Right ventricle myocardium inferior (tissue), 1 donor: ENCODE results near the gene ZNF507. TPM values are rescaled to one million over a fixed set of nuclear protein-coding genes. Genes with fewer than 3 reads are reported as not detected.
A peak's percentile ranks its signal among the peaks of the same experiment; 100 is the strongest.

Experiments used
- ATAC-seq: fragments of 200-7000 bp; cut with Tn5 transposase; one replicate; pipeline ENCODE4 v1.9.1; 2020; ENCODE audit warnings: mild to moderate bottlenecking, moderate library complexity
- DNase-seq: peaks from one replicate; pipeline ENCODE4 v3.0.0; 2021; ENCODE audit errors: missing footprints
- intact Hi-C: fragments of 100-400 bp; cut with DNase I; formaldehyde crosslinking; loops from one replicate; pipeline ENCODE4 v1.11.0; 2022
- total RNA-seq: library from RNA; stranded (reverse); fragmentation: NEBNext Ultra II Directional; extraction: Animal tissue kit (Norgen Biotek cat#: 25700); gene quantifications from one replicate; pipeline ENCODE4 v1.2.1, GENCODE V29; 2021
- donor health status: DM: no; HTN: yes; CAD: no; lungs with severe emphysema.

ZNF507 gene
- total RNA-seq, 1 donor from 2014 or later = 14.7 TPM

DNA sequence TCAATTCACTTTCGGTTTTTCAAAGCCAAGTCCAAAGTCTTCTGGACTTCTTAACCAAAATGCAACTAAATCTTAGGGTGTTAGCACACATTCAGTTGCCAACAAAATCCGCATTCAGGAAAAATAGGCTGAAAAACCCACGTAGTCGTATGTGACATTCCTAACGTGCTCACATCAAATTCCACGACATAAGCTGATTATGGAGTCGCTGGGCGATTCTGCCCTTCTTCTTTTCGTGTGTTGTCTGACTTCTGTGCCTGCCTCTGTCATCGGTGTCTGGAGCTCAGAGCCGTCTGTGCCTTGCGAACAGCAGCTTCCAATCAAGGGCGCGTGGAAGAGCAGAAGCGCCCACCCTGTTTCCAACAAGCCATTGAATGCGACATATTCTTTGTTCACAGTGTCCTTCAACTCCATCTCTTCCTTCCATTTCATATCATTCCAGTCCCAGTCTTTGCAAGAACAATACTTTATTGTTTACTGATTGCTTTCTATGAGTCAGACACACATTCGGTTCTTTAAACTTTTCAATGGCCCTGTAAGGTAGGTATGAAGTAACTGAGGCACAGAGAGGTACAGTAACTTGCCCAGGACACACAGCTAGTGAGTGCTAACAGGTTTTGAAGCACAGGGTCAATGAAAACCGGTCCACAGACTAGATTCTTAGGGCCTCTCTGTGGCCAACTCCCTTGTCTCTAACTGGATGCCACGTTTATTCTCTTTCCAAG, 8.2 kb upstream of the ZNF507 start:
- no peak for DNase-seq
- ATAC-seq = no peak
- intact Hi-C loops = no loop called here

DNA sequence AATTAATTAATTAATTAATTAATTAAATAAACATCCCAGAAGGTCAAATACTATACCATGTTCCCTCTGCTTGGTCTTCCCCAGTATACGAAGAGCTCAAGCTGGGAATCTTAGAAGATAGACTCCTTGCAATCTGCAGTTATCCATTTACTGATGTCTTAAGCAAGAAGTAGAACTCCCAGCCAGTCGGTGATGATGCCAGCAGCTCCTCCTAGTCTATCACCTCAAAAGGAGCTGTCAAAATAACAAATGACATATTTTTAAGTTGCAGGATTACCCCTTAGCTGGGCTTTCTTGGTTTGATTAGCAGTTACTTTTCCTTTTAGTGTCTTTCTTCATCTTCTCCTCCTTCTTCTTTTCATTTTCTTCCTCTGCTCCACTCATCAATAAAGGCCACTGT, 6.0 kb upstream of the ZNF507 start:
- intact Hi-C loops = no loop called here
- DNase-seq (no peak), ATAC-seq (no peak)

GRCh38 chr19:32339988-32340874, 5.2 kb upstream of the ZNF507 start:
- peak; percentile 80 for ATAC-seq
- intact Hi-C loops = no loop called here
- peak; percentile 78 for DNase-seq

DNA sequence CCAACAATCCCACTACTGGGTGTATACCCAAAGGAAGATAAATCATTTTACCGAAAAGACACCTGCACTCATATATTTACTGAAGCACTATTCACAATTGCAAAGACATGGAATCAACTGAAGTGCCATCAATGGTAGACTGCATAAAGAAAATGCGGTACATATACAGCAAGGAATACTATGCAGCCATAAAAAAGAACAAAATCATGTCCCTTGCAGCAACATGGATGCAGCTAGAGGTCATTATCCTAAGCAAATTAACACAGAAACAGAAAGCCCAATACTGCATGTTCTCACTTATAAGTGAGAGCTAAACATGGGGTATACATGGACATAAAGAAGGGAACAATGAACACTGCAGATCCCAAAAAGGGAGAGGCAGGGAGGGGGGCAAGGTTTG, 2.7 kb upstream of the ZNF507 start:
- intact Hi-C loops = no loop called here
- DNase-seq (no peak), ATAC-seq (no peak)

DNA sequence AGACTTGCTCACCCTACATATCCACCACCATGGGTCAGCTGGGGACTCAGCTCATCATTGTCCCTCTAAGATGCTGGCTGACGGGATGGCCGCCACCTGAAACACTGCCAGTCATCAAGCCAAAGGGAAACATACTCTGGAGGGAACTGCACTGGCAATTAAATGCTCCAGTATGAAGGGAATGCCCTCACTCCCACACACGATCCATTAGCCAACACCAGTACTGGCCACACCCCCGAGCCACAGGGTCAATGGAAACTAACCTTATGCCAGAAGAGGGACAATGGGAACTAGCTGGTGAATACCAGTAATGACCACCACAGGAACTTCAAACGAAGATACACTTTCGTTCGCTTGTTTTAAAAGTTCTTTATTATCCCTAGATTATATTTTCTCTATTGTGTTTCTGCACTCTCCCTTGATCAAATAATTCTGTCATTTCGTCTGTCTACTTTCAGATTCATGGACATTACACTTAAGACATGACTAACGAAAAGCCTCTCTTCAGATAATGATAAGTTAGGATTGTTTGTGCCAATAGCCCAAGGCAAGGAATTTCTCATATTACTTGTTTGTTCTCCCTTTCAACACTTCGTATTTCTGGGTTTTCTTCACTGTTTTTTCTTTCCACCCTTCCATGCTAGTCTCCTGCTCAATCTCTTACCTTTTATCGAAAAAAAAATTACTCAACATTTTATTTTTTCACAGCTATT, 1.7 kb upstream of the ZNF507 start:
- intact Hi-C loops = no loop called here
- DNase-seq = no peak
- no peak for ATAC-seq

GRCh38 chr19:32346901-32347300, 1.5 kb downstream of the ZNF507 start:
- intact Hi-C loops = loop anchor here (2.0 kb wide), 1 partner anchor 234 kb away; the partner anchor contains the start of gene PDCD5
- no peak for ATAC-seq
- DNase-seq = no peak

- no peak for ATAC-seq
- intact Hi-C loops = loop anchor here (2.0 kb wide), 1 partner anchor 233 kb away; the partner anchor contains the start of gene PDCD5
- no peak for DNase-seq
These were observed 2.2 kb downstream of the ZNF507 start for GRCh38 chr19:32347573-32347972.

DNA sequence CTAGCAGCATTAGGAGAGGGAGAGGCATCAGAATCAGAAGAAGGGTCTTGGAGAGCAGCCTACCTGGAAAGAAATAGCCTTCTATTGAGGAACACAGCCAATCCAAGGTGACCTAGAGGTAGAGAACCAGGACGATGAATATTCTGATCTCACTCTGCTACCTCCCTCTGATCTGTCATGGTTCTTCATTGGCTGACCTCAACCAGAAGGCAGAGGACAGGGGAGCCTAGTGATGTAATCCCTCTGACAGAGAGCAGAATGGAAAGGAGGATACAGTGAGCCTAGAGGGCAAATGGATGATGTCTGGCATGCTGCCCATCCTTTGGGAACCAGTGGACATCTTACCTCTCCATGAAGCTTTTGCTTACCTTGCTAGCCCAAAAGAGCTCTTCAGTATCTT, 3.6 kb downstream of the ZNF507 start:
- no peak for ATAC-seq
- intact Hi-C loops = no loop called here
- no peak for DNase-seq

DNA sequence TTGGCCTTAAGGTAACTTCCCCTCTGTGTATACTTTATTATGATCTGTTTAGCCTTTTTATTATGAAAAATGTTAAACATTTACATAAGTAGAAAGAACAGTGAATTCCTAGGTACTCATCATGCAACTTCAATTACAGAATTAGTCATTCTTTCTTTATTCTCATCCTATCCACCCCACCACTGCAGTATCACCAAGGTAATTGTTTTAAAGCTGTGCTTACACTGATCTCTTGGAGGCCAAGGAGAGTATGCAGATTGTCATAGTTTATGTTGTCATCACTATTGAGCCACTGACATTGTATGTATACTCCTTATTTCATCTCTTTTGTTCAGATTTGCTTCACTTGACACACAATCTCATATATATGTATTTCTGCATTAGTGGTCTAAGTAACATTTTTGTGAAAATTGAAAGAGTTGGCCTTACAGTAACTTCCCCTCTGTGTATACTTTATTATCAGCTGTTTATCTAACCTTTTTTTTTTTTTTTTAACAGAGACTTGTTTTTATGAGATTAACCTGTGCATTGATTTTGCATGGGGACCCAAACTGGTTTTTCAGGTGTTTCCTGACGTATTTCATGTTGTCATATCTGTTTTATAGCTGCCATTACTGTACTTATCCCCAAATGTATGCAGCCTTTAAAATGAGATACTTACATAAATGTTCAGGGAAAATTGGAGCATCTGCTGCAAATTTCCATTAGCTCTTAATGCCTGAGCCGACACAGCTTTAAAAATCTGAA, 4.5 kb downstream of the ZNF507 start:
- ATAC-seq = no peak
- intact Hi-C loops = no loop called here
- no peak for DNase-seq

DNA sequence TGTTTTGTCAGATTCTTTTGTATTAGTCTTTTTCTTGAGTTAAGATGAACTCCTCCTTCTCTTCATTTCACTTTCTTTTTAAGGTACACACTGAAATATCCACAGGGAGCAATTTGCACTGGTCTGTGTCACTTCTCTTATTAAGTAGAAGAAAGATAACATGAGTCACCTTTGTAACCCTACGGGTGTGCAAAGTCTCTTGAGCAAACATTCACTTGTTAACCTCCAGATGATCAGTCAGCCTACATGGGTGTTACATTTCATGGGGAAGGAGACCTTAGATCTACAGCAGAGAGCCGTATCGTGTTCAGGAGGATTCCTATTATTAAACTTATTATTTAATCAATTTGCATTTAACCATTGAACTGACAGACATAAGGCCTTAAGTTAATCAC, 5.1 kb downstream of the ZNF507 start:
- ATAC-seq (no peak), DNase-seq (no peak)
- intact Hi-C loops = no loop called here

DNA sequence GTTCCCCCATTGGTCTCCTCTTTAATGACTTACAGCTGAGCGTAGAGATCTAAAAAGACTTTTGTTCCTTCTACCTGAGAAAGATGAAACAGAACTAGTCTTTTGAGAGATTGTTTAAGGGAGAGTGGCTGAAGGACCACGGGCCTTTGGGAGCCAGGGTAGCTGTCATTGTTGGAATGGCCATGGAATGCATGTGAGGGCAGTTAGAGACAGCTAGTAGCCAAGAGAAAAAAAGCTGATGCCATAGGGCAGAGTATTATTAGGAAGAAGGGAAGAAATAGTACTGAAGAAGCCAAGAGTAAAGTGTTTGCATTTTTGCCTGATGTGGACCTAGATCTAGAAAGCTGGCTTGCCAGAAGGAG, 5.6 kb downstream of the ZNF507 start:
- ATAC-seq (no peak), DNase-seq (no peak)
- intact Hi-C loops = no loop called here

DNA sequence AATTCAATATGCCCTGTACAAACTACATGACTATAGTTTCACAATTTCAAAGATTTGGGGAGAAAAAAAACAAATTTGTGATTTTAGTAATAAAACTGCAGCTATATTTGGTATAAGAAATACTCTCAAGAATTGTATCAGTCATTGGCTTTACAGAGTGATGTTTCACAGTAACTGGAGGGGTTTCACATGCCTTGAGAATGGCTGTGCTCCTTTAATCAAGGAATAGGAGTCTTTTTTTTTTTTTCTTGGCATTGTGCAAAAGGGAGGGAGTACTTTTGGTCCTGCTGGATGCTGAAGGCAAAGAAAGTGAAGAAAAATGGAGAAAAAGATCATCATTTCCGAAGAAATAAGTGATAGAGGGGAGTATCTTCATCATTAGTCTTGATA, 6.8 kb downstream of the ZNF507 start:
- DNase-seq = no peak
- intact Hi-C loops = no loop called here

GRCh38 chr19:32354345-32354744, 8.9 kb downstream of the ZNF507 start:
- intact Hi-C loops = no loop called here
- no peak for DNase-seq

More for the DNA sequence above, 6.8 kb downstream of the ZNF507 start:
- no peak for ATAC-seq

GRCh38 chr19:32355309-32355708, 9.9 kb downstream of the ZNF507 start:
- ATAC-seq (no peak), DNase-seq (no peak)
- intact Hi-C loops = no loop called here

More at GRCh38 chr19:32354345-32354744, 8.9 kb downstream of the ZNF507 start:
- ATAC-seq = no peak

GRCh38 chr19:32357720-32358119, 12.3 kb downstream of the ZNF507 start:
- ATAC-seq (no peak), DNase-seq (no peak)
- intact Hi-C loops = no loop called here

DNA sequence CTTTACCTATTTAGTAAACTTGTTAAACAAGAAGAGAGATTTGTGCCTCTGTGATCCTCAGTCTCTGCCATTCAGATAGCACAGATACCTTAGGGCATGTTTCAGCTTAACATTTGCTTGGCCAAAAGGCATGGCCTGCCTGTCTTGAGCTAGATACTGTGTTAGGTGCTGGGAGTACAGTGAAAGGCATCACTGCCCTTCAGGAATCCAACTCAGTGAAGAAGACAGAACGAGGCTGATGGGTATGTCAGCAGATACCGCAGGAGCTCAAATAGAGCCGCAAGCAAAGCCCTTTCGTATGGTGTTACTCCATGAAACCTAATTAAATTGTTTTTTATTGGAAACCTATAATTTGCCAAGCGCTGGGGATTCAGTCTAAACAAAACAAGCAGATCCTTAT, 12.9 kb downstream of the ZNF507 start:
- intact Hi-C loops = no loop called here
- DNase-seq (no peak), ATAC-seq (no peak)

DNA sequence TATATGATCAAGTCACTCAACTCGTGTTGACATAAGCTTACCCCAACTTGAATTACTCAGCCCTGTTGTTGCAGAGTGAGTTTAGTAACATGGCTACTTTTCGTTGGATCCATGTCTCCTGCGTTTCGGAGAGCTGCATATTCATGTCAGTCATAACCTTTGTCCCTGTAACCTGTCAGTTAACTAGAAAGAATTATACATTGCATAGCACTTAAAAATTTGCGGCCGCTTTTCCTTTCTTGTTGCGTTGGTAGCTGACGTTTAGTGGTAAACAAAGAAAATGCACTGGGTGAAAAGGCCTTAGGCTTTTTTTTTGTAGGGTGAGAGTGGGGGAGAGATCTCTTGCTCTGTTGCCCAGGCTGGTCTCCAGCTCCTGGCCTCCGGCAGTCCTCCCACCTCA, 14.2 kb downstream of the ZNF507 start:
- DNase-seq = no peak
- ATAC-seq = no peak
- intact Hi-C loops = no loop called here

DNA sequence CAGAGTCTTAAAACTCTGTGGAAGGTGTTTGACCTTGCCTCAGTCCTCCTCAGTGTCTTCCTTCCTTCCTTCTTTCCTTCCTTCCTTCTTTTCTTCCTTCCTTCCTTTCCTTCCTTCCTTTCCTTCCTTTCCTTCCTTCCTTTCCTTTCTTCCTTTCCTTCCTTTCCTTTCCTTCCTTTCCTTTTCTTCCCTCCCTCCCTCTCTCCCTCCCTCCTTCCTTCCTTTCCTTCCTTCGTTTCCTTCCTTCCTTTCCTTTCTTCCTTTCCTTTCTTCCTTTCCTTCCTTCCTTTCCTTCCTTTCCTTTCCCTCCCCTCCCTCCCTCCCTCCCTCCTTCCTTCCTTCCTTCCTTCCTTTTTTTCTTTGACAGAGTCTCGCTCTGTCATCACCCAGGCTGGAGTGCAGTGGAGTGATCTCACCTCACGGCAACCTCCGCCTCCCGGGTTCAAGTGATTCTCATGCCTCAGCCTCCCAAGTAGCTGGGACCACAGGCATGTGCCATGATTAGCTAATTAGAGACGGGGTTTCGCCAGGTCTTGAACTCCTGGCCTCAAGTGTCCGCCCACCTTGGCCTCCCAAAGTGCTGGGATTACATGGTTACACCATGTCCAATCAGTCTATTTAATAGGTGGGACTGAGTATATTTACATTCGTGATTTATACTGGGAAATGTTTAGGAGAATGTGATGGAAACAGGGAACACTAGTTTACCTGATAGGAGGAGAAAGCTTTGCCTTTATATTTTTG, 16.3 kb downstream of the ZNF507 start:
- ATAC-seq (no peak), DNase-seq (no peak)
- intact Hi-C loops = no loop called here
